Brain microvascular endothelial cell (primary cell): ENCODE results near the gene SPRED2.

ENCODE experiments used
- DNase-seq: peaks from one replicate; pipeline ENCODE4 v3.0.0-alpha.2; 2020
- H3K27ac ChIP-seq: fragments of 250-450 bp; sonication (Bioruptor Pico); 2 replicates; pipeline ENCODE4 v1.5.1; 2020; ENCODE audit warnings: mild to moderate bottlenecking, moderate library complexity
- H3K27me3 ChIP-seq: fragments of 250-450 bp; sonication (Bioruptor Pico); replicated peaks from 2 replicates; pipeline ENCODE4 v1.5.1; 2020; ENCODE audit warnings: mild to moderate bottlenecking
- H3K36me3 ChIP-seq: fragments of 250-450 bp; sonication (Bioruptor Pico); replicated peaks from 2 replicates; pipeline ENCODE4 v1.5.1; 2020; ENCODE audit warnings: mild to moderate bottlenecking
- H3K4me3 ChIP-seq: 2 replicates; pipeline ENCODE4 v1.5.1; 2011; ENCODE audit warnings: low read depth, mild to moderate bottlenecking, control low read depth, low read length, moderate library complexity
- CTCF ChIP-seq: IDR thresholded peaks from 2 replicates; pipeline ENCODE4 v1.5.1; 2011; ENCODE audit warnings: low read depth, mild to moderate bottlenecking, moderate library complexity, low read length, control low read depth, inconsistent platforms; ENCODE audit errors: missing control alignments
- in situ Hi-C: cut with HindIII; loops from 2 replicates; pipeline ENCODE4 v1.10.0; 2017; ENCODE audit warnings: low sequenced_read_pairs, low pct_ligation_motif_present

SPRED2 gene

GRCh38 chr2:65299246-65299645 is 133.2 kb downstream of the SPRED2 start:
- peak; percentile 52 for DNase-seq
- Histone ChIP-seq H3K4me3 (no peak overlapping the region), H3K36me3 (no peaks in the 10 kb centered on the region), H3K27ac (peak overlapping the region; percentile 80), H3K27me3 (no peaks in the 10 kb centered on the region)
- in situ Hi-C loops: no loop called here
- no peak for TF ChIP-seq CTCF

- no peak for TF ChIP-seq CTCF
- no peak overlapping the region for H3K4me3 ChIP-seq
- H3K27me3 ChIP-seq: no peaks in the 10 kb centered on the region
- H3K36me3 ChIP-seq: no peaks in the 10 kb centered on the region
- no peak for DNase-seq
- H3K27ac ChIP-seq: no peak overlapping the region
- in situ Hi-C loops: no loop called here
Measured at GRCh38 chr2:65298089-65298488, 134.3 kb downstream of the SPRED2 start.

- DNase-seq: no peak
- no peaks in the 10 kb centered on the region for H3K27me3 ChIP-seq
- in situ Hi-C loops: no loop called here
- H3K27ac ChIP-seq: no peak overlapping the region
- no peak for TF ChIP-seq CTCF
- H3K4me3 ChIP-seq: no peak overlapping the region
- no peaks in the 10 kb centered on the region for H3K36me3 ChIP-seq
Measured at GRCh38 chr2:65297544-65297943, 134.9 kb downstream of the SPRED2 start.

GRCh38 chr2:65296971-65297370 is 135.4 kb downstream of the SPRED2 start:
- no peak overlapping the region for H3K27ac ChIP-seq
- in situ Hi-C loops: no loop called here

GRCh38 chr2:65294701-65295100 is 137.7 kb downstream of the SPRED2 start:
- Histone ChIP-seq H3K27me3 (no peaks in the 10 kb centered on the region), H3K36me3 (no peaks in the 10 kb centered on the region), H3K4me3 (no peak overlapping the region), H3K27ac (no peak overlapping the region)
- in situ Hi-C loops: no loop called here
- no peak for TF ChIP-seq CTCF
- DNase-seq: no peak

More at GRCh38 chr2:65296971-65297370, 135.4 kb downstream of the SPRED2 start:
- no peak for DNase-seq
- no peaks in the 10 kb centered on the region for H3K36me3 ChIP-seq
- no peak for TF ChIP-seq CTCF
- no peaks in the 10 kb centered on the region for H3K27me3 ChIP-seq
- H3K4me3 ChIP-seq: no peak overlapping the region

DNA sequence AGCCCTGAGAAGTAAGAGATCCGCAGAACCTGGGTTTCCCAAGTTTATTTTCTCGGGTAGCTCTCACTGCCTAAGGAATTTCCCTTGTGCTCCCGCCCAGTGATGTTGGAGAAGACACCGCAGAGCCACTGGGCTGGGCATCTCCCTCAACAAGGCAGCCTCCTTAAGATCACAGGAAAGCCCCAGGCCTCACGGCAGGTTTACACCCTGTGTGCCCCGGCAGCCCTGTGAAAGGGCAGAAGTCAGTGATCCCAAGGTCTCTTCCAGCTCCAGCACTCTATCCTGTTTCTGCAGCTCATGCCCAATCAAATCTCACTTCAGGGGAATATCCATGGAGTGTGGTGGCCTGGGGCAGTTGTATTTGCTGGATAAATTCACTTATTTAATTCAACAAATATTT is 138.3 kb downstream of the SPRED2 start:
- H3K36me3 ChIP-seq: no peaks in the 10 kb centered on the region
- DNase-seq: no peak
- no peak overlapping the region for H3K27ac ChIP-seq
- in situ Hi-C loops: no loop called here
- no peaks in the 10 kb centered on the region for H3K27me3 ChIP-seq
- no peak overlapping the region for H3K4me3 ChIP-seq
- no peak for TF ChIP-seq CTCF
